CD14-positive monocyte (primary cell): Measurements from ENCODE around the gene KCTD2. TPM values are rescaled to one million over a fixed set of nuclear protein-coding genes. Genes with fewer than 3 reads are reported as not detected.

Experiments
- DNase-seq, 3 donors: peaks; one replicate each; pipeline ENCODE4 v3.0.0-alpha.2; 2011 to 2022
- H2AFZ ChIP-seq: 2 replicates; pipeline ENCODE4 v1.6.0; 2012; ENCODE audit warnings: mild to moderate bottlenecking, low read depth, low read length, inconsistent platforms; ENCODE audit not compliant: insufficient read depth, poor library complexity, severe bottlenecking
- H3K27ac ChIP-seq, 2 donors: 1 replicate in 1 of 2; 2 replicates in 1 of 2; pipeline ENCODE4 v1.5.1; 2012 to 2013; ENCODE audit warnings: low read length in 2 of 2, control low read depth in 1 of 2, inconsistent platforms in 1 of 2, low read depth in 1 of 2, mild to moderate bottlenecking in 1 of 2
- H3K27me3 ChIP-seq, 2 donors: one replicate each; pipeline versions ENCODE4 v1.6.0 to v1.6.1; 2011 to 2013; ENCODE audit warnings: low read length in 2 of 2; ENCODE audit not compliant: control insufficient read depth in 2 of 2, insufficient read depth in 2 of 2
- H3K36me3 ChIP-seq, 2 donors: replicated peaks in 1 of 2; 1 replicate in 1 of 2; 2 replicates in 1 of 2; pipeline versions ENCODE4 v1.5.1 to v1.6.1; 2012 to 2013; ENCODE audit warnings: low read length in 2 of 2, control low read depth in 1 of 2, inconsistent platforms in 1 of 2, mild to moderate bottlenecking in 1 of 2; ENCODE audit not compliant: insufficient read depth in 2 of 2, control insufficient read depth in 1 of 2
- H3K4me1 ChIP-seq, 2 donors: 1 replicate in 1 of 2; 2 replicates in 1 of 2; pipeline versions ENCODE4 v1.5.1 to v1.6.1; 2012 to 2013; ENCODE audit warnings: low read length in 2 of 2, control low read depth in 1 of 2, inconsistent platforms in 1 of 2, mild to moderate bottlenecking in 1 of 2, moderate library complexity in 1 of 2; ENCODE audit not compliant: insufficient read depth in 2 of 2, control insufficient read depth in 1 of 2
- H3K4me2 ChIP-seq: replicated peaks from 2 replicates; pipeline ENCODE3; 2012; ENCODE audit warnings: low read length, moderate library complexity, mild to moderate bottlenecking; ENCODE audit not compliant: poor library complexity, severe bottlenecking; ENCODE audit errors: extremely low read depth
- H3K4me3 ChIP-seq, 3 experiments: fragments of 200-600 bp in 1 of 3; sonication (generic) in 1 of 3; replicated peaks in 1 of 3; 1 replicate in 2 of 3; 2 replicates in 1 of 3; pipeline ENCODE4 v1.5.1; 2011 to 2013; ENCODE audit warnings: low read length in 3 of 3, mild to moderate bottlenecking in 3 of 3, control low read depth in 2 of 3, low read depth in 2 of 3, inconsistent platforms in 1 of 3, moderate library complexity in 1 of 3
- H3K79me2 ChIP-seq: 2 replicates; pipeline ENCODE4 v1.6.0; 2012; ENCODE audit warnings: mild to moderate bottlenecking, control low read depth, inconsistent platforms, low read length, moderate library complexity; ENCODE audit not compliant: insufficient read depth
- H3K9ac ChIP-seq: 2 replicates; pipeline ENCODE4 v1.6.0; 2017; ENCODE audit warnings: low read length, mild to moderate bottlenecking; ENCODE audit not compliant: insufficient read depth, poor library complexity, severe bottlenecking
- H3K9me3 ChIP-seq, 2 donors: replicated peaks in 1 of 2; 1 replicate in 1 of 2; 2 replicates in 1 of 2; pipeline versions ENCODE4 v1.5.1 to v1.6.1; 2012 to 2013; ENCODE audit warnings: low read length in 2 of 2, control low read depth in 1 of 2; ENCODE audit not compliant: control insufficient read depth in 1 of 2, insufficient read depth in 1 of 2
- H4K20me1 ChIP-seq: 2 replicates; pipeline ENCODE4 v1.6.0; 2012; ENCODE audit warnings: mild to moderate bottlenecking, low read length, control low read depth, moderate library complexity; ENCODE audit not compliant: insufficient read depth
- H3K27ac Mint-ChIP-seq, 7 donors: one replicate each; pipeline ENCODE4 v1.8.0; 2020; ENCODE audit warnings: mild to moderate bottlenecking in 7 of 7, mixed read lengths in 7 of 7, moderate library complexity in 6 of 7, inconsistent platforms in 2 of 7
- H3K27me3 Mint-ChIP-seq, 3 donors: one replicate each; pipeline ENCODE4 v1.8.0; 2021 to 2022; ENCODE audit warnings: low read depth in 3 of 3, mild to moderate bottlenecking in 3 of 3, mixed read lengths in 3 of 3, moderate library complexity in 3 of 3, inconsistent platforms in 1 of 3
- H3K36me3 Mint-ChIP-seq, 2 donors: one replicate each; pipeline ENCODE4 v1.8.0; 2020; ENCODE audit warnings: mixed read lengths in 2 of 2, inconsistent platforms in 1 of 2, mild to moderate bottlenecking in 1 of 2
- H3K4me1 Mint-ChIP-seq: one replicate; pipeline ENCODE4 v1.8.0; 2020; ENCODE audit warnings: mild to moderate bottlenecking, mixed read lengths
- H3K4me3 Mint-ChIP-seq, 2 donors: one replicate each; pipeline ENCODE4 v1.8.0; 2020; ENCODE audit warnings: mild to moderate bottlenecking in 2 of 2, mixed read lengths in 2 of 2, moderate library complexity in 1 of 2
- H3K9me3 Mint-ChIP-seq, 7 donors: one replicate each; pipeline ENCODE4 v1.8.0; 2020 to 2022; ENCODE audit warnings: mixed read lengths in 7 of 7, mild to moderate bottlenecking in 6 of 7, moderate library complexity in 6 of 7, inconsistent platforms in 2 of 7
- WGBS: methylation state at CpG from one replicate; pipeline ENCODE4 v1.1.5; 2013; ENCODE audit warnings: missing lambda C conversion rate; ENCODE audit not compliant: insufficient coverage; 5-methylcytosine and 5-hydroxymethylcytosine counted together
- intact Hi-C, 2 donors: fragments of 100-400 bp; cut with micrococcal nuclease; formaldehyde crosslinking; loops; one replicate each; pipeline versions ENCODE4 v1.15.0 to v1.15.1; 2023
- polyA plus RNA-seq, 3 donors: library from polyadenylated mRNA; depleted of rRNA in 1 of 3; unstranded in 2 of 3; stranded (reverse) in 1 of 3; fragments of 300-500 nt in 2 of 3; fragments of >200 nt in 1 of 3; fragmentation: Illumina TruSeq in 2 of 3; gene quantifications; 1 replicate in 2 of 3; 2 replicates in 1 of 3; pipeline ENCODE4 v1.2.3, GENCODE V29; 2012 to 2021
- TF ChIP-seq, protein P1 (sequence below): fragments of 200-600 bp; IDR thresholded peaks from one replicate; pipeline ENCODE4 v1.8.0; 2022; ENCODE audit warnings: antibody characterized with exemption, mild to moderate bottlenecking

The KCTD2 gene
- polyA plus RNA-seq, 3 donors = 2.8 to 17.0 (median 2.9) TPM

DNA sequence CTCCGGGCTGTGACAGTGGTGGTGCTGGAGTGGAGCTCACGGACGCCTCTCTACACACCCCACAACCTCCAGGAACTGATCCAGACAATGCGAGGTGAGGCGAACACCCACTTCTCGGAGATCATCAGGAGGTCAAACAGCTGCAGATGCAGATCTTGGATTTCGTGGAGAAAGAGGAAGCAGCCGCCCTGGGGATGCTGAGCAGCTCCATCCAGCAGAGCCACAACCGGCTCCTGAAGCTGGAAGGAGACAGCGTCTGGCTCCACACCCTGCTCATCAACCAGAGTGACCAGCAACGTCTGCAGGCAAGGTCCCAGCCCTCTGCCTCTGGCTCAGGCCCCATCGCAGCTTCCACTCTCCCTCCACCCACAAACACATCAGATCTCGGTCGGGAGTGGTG, 27.5 kb downstream of the KCTD2 start:
- WGBS = 84% methylated on average over 10 of the region's 14 CpGs
- no peak overlapping the region for H3K4me3 ChIP-seq
- no peaks in the 10 kb centered on the region for H3K9me3 Mint-ChIP-seq
- H3K27me3 ChIP-seq = no peaks in the 10 kb centered on the region
- H3K36me3 ChIP-seq = no peaks in the 10 kb centered on the region
- intact Hi-C loops = no loop called here
- no peak overlapping the region for H3K27ac ChIP-seq
- no peak overlapping the region for H3K9ac ChIP-seq
- no peaks in the 10 kb centered on the region for H3K79me2 ChIP-seq
- no peaks in the 10 kb centered on the region for H4K20me1 ChIP-seq
- no peak overlapping the region for H2AFZ ChIP-seq
- H3K27me3 Mint-ChIP-seq = no peaks in the 10 kb centered on the region
- H3K4me1 Mint-ChIP-seq = peaks cover 46% of the 10 kb centered on the region
- TF ChIP-seq, protein P1, sequence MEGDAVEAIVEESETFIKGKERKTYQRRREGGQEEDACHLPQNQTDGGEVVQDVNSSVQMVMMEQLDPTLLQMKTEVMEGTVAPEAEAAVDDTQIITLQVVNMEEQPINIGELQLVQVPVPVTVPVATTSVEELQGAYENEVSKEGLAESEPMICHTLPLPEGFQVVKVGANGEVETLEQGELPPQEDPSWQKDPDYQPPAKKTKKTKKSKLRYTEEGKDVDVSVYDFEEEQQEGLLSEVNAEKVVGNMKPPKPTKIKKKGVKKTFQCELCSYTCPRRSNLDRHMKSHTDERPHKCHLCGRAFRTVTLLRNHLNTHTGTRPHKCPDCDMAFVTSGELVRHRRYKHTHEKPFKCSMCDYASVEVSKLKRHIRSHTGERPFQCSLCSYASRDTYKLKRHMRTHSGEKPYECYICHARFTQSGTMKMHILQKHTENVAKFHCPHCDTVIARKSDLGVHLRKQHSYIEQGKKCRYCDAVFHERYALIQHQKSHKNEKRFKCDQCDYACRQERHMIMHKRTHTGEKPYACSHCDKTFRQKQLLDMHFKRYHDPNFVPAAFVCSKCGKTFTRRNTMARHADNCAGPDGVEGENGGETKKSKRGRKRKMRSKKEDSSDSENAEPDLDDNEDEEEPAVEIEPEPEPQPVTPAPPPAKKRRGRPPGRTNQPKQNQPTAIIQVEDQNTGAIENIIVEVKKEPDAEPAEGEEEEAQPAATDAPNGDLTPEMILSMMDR = no peak
- DNase-seq = no peak
- no peaks in the 10 kb centered on the region for H3K36me3 Mint-ChIP-seq
- no peak overlapping the region for H3K4me3 Mint-ChIP-seq
- no peaks in the 10 kb centered on the region for H3K9me3 ChIP-seq
- no peak overlapping the region for H3K4me2 ChIP-seq
- H3K27ac Mint-ChIP-seq = peak overlapping the region in 1 of 7 donors; percentile 41
- H3K4me1 ChIP-seq = peaks cover 43 to 44% of the 10 kb centered on the region in 2 donors

DNA sequence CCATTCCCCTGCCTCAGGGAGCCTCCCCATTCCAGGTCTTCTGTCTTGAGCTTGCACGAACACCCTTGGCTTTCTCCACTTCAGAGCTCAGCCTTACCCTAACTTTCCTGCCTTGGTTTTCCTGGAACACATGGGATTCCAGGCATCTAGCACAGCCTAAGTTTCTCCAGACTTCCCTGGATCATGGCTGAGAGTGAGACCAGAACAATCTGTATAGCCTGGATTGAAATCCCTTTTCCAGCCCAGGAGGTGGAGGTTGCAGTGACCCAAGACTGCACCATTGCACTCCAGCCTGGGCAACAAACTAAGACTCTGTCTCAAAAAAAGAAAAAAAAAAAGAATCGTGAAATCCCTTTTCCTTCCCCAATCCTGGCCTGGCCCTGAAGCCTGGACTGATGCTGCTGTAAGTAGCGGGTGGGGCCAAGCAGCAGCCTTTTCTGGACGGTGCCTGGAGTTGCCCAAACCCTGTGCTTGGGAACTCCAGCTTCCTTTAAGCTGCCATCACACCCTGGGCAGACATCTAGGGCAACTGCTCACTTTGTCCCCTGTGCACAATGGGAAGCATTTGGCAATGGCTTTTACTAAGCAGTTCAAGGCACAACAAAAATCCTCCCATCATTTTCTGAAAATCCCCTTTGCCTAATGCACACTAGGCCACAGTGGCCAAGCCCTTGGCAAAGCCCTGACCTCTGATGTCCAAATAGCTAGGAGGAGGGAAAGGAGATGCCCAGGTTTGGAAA, 28.7 kb downstream of the KCTD2 start:
- H3K36me3 Mint-ChIP-seq = no peaks in the 10 kb centered on the region
- H3K4me3 Mint-ChIP-seq = no peak overlapping the region
- H4K20me1 ChIP-seq = no peaks in the 10 kb centered on the region
- no peaks in the 10 kb centered on the region for H3K36me3 ChIP-seq
- intact Hi-C loops = loop anchor here in 1 of 2 donors (5.0 kb wide), 1 partner anchor 37 kb away; no protein-coding TSS in a partner anchor
- 38% methylated on average over 3 of the region's 4 CpGs for WGBS
- H3K9me3 ChIP-seq = no peaks in the 10 kb centered on the region
- DNase-seq = peak in 1 of 3 donors; percentile 55
- peak overlapping the region; percentile 14 for H2AFZ ChIP-seq
- H3K27me3 Mint-ChIP-seq = no peaks in the 10 kb centered on the region
- no peak overlapping the region for H3K9ac ChIP-seq
- no peaks in the 10 kb centered on the region for H3K27me3 ChIP-seq
- peak overlapping the region in 3 of 7 donors; percentile 19 to 86 (median 25) for H3K27ac Mint-ChIP-seq
- no peak overlapping the region for H3K4me3 ChIP-seq
- H3K9me3 Mint-ChIP-seq = peaks cover 0 to 3% (median 0%) of the 10 kb centered on the region in 7 donors
- TF ChIP-seq, protein P1 = no peak
- H3K79me2 ChIP-seq = no peaks in the 10 kb centered on the region
- H3K4me2 ChIP-seq = peak overlapping the region; percentile 7
- H3K27ac ChIP-seq = no peak overlapping the region
- peaks cover 52 to 53% of the 10 kb centered on the region in 2 donors for H3K4me1 ChIP-seq
- peaks cover 55% of the 10 kb centered on the region for H3K4me1 Mint-ChIP-seq
